HTERT RPE-1 (cell line): Measurements from ENCODE around the gene SETBP1.

Experiments used
- in situ Hi-C: fragments of 300-500 bp; cut with MboI; formaldehyde crosslinking; loops from 4 replicates; pipeline ENCODE4 v1.14.3; 2020; ENCODE audit warnings: low sequenced_read_pairs

The SETBP1 gene

GRCh38 chr18:44730803-44731529 lies 50.3 kb downstream of the SETBP1 start:
- in situ Hi-C loops = no loop called here

DNA sequence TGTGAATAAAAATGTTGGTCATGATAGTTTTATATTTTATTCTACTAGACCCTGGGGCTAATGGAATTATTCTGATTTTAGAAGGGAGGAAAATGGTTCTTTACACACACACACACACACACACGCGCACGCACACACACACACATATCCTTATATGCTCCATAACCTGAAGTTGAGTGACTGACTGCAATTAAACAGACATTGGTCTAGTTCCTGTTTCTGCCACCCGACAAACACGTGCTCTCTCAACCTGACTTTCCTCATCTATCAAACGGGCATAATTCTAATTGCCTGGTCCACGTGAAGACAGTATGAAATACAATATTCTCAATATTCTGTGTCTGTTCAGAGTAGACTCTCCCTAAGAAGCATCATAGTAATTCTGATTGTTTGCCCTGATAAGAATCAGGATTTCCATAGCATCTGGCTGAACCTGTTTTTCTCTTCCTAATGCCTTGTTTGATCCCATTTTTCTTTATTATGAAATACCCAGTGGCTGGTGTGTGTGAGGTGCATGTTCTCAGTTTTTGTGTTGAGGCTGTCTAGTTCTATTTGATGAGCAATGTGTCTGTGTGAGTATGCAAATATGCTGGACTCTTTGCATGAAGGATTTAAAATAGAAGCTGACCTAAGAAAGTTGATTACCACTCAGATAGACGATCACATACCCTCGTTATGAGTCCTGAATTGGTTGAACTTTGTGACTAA lies 51.0 kb downstream of the SETBP1 start:
- in situ Hi-C loops = no loop called here

DNA sequence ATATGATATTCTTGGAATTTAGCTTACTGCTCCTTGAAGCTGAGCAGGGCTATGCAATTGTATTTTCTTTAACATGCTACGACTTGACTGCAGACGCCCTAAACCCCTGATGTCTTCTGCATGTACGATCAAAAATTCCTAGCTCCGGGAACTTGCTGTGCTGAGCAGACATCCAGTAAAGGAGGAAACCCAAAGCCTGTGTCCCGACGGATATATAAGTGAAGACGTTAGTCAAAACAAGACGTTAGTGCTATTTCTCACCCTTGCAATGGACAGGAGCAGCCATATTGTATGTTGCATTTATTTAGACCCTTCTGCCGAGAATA lies 51.5 kb downstream of the SETBP1 start:
- in situ Hi-C loops = no loop called here

DNA sequence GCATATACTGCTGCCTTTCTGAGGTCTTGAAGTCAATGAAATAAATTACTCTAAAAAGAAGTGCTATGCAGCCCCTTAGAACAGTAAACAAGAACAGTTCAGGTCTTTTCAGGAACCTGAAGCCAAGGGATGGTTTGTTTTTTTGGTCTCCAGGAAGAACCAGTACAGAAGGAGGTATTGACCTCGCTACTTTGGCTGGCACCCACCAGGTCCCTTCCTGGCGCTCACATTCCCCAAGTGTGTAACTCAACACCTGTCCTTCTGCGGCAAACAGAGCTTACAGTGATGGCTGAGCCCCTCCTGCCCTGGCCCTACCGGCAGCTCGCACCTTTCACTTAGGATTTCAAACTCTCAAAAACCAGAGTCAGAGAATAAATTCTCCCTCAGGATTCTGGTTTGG lies 51.9 kb downstream of the SETBP1 start:
- in situ Hi-C loops = no loop called here

- in situ Hi-C loops = no loop called here
These were observed 52.5 kb downstream of the SETBP1 start for GRCh38 chr18:44733069-44733753.

GRCh38 chr18:44733754-44734465 lies 53.2 kb downstream of the SETBP1 start:
- in situ Hi-C loops = no loop called here

GRCh38 chr18:44735096-44735495 lies 54.4 kb downstream of the SETBP1 start:
- in situ Hi-C loops = no loop called here

GRCh38 chr18:44736664-44737380 lies 56.1 kb downstream of the SETBP1 start:
- in situ Hi-C loops = no loop called here

GRCh38 chr18:44737623-44738022 lies 56.9 kb downstream of the SETBP1 start:
- in situ Hi-C loops = no loop called here

- in situ Hi-C loops = no loop called here
These were observed 59.3 kb downstream of the SETBP1 start for GRCh38 chr18:44740000-44740399.

- in situ Hi-C loops = no loop called here
These were observed 60.4 kb downstream of the SETBP1 start for GRCh38 chr18:44741085-44741484.

GRCh38 chr18:44741511-44741910 lies 60.8 kb downstream of the SETBP1 start:
- in situ Hi-C loops = no loop called here

DNA sequence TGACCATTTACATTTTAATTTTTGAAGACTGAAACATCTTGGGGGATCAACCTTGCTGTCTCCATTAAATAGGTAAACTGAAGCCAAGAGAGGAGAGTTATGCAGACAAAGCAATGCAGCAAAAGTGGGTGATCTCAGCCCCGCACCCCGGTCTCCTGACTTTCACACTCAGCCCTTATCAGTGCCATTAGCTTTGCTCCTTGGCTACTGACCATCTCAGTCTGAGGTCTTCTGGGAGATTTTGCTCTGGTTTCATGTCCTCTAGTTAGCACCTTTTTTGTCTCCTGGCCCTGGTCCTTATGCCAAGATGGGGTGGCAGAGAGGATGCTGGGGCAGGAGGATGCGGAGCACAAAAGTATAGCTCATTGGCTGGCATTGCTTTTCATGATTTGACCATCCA lies 61.4 kb downstream of the SETBP1 start:
- in situ Hi-C loops = no loop called here

DNA sequence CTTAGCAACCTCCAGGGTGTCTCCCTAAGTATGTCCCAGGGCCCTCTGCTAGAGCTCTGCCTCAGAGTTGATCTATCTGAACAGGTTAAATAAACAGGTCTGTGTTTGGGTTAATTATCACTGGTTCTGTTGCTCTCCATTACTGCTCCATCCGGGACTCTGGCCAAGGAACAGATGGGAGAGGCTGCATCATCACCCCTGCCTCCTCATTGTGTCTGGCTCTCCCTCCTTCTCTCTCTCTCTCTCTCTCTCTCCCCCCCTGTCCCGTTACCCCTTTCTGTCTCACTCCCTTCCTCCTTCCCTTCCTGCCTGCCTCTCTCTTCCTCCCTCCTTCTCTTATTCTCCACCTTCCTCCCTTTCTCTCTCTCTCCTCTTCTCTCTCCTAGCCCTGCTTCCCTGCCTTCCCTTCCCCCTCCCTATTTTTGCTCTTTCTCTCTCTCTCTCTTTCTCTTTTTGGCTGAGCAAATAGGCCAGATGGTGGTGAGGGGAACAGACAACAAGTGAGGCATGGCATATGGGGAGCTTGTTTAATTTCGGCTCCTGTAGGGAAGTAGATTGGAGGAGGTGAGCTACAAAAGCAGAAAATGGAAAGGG lies 62.1 kb downstream of the SETBP1 start:
- in situ Hi-C loops = no loop called here

DNA sequence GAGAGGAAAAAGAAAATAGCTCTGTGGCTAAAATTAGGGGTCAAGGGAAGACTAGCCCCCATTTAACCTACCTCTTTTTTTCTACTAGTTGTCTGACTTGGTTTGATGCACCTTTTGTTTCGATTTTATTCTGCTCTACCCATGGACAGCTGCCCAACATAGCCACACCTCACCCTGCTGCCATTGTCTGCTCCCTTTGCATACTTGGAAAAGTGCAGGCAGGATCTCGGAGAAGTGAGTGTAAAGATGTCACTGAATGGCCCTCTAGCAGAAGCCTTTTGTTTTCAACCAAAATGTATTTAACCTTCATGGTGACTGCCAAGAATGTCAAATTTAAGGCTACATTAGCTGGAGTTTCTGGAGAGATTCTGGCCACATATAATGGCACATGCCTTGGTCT lies 62.9 kb downstream of the SETBP1 start:
- in situ Hi-C loops = no loop called here

DNA sequence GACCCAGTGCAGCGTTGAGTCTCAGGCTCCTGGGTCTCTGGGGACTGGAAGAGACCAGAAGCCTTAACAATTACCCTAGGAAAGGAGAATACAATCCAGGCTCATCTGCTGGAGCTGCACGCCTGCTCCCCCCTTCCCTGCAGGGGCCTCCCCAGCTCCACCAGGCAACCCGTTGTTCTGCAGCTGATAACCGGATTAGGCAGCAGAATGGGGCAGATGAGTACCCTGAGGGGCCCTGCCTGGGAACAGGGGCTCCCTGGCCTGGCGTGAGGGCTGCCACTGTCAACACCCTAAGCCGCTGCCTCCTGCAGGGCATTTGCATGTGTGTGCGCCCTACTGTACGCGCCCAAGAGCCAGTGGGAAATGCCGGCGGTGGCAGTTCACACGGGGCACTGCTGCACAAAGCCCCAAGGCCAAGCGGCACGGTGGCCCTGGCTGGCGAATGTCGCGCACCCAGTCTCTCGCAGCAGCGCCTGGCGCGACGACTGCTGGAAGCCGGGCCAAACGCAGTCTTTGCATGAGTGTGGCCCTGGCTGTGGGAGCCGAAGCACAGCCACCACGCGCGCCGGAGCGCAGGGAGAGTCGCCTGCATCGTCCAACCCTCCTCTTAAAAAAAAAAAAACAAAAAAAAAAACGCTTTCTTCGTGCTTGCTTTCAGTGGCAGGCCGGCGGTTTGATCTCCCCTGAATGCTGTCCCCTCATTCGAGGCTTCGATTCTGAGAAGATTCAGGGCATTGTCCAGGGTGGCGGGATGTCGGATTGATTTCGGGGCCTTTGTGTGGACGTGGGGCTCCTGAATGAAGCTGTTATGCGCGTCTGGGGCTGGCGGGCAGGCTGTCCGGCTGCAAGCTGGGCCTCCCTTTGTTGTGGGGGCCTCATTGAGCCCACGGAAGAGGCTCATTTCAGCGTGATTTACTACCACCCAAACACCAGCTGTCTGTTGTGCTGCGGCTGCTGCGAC lies 63.8 kb downstream of the SETBP1 start:
- in situ Hi-C loops = no loop called here

DNA sequence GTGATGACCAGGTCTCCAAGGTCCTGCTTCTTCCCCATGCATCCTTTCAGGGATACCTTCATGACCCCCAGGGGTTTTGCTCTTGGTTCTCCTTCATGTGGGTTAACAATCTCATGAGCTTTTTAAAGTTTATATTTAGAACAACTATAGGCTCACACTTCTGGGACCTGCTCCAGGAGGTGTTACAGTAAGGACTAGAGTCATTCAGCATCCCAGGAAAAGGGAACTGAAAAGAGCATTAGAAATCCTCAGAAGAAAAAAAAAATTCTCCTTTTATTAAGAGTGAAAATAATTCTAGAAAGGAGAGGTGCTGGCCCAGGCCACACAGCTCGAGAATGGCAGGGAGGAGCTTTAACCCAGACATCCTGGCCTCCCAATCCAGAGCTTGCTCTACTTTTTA lies 66.5 kb downstream of the SETBP1 start:
- in situ Hi-C loops = no loop called here

DNA sequence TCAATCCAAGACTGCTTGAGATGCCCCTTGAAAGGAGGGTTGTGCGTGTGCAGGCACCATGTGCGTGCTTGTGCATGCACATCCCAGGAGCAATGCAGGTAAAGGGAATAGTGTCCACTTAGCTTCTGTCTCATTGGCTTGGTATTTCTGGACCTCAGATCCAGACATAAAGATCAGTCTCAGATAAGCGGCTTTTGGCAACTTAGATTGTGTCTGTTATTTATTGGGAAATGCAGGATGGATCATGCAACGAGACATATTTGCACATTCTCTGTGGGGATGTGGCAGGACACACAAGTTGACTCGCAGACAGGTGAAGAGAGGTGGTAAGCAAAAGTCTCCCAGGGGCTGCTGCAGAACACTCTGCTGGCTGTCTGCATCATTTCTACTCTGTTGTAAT lies 67.9 kb downstream of the SETBP1 start:
- in situ Hi-C loops = no loop called here

DNA sequence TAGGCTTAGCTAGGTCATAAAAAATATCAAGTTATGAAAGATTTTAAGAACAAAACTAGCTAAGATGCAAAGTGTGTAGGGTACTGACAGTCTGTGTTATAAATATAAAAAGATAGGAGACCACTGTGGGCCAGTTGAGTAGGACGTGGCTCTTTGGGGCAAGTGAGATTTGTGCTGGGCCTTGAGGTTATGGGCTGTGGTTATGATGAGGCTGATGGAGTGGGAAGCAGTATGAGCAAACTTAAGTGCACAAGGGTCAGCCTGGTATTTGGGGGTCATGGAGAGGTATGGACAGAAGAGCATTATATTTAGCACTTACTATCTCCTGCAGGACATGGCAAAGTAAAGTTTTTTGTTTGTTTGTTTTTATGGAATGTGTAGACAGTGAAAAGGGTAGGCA lies 70.1 kb downstream of the SETBP1 start:
- in situ Hi-C loops = no loop called here
